IMR-90 (cell line): ENCODE measurements around the gene SEPHS1. TPM values are rescaled to one million over a fixed set of nuclear protein-coding genes. Genes with fewer than 3 reads are reported as not detected.

ENCODE experiments used
- ATAC-seq: fragments of 200-7000 bp; cut with Tn5 transposase; 2 replicates; pipeline ENCODE4 v1.9.1; 2020; ENCODE audit warnings: low read depth, mild to moderate bottlenecking, moderate library complexity
- BruUV-seq: library from RNA; stranded (reverse); fragments of 400-500 nt; replicated peaks from 2 replicates; lab custom pipeline; 2021; lab: Mats Ljungman, UMichigan
- CTCF ChIA-PET: fragments of 300-600 bp; formaldehyde crosslinking; extraction: SDS; loops from one replicate; lab custom pipeline; 2021; ENCODE audit warnings: antibody characterized with exemption; lab: Yijun Ruan, JAX
- POLR2A ChIA-PET: fragments of 300-600 bp; sonication (Branson Sonifier 250); formaldehyde crosslinking; loops from one replicate; lab custom pipeline; 2022; ENCODE audit warnings: antibody characterized with exemption; ENCODE audit not compliant: unreplicated experiment; lab: Charles Lee
- DNase-seq: peaks from one replicate; pipeline ENCODE4 v3.0.0; 2013
- H2AFZ ChIP-seq: replicated peaks from 2 replicates; pipeline ENCODE3; 2013; ENCODE audit warnings: low read length, mild to moderate bottlenecking; ENCODE audit not compliant: poor library complexity
- H2AK5ac ChIP-seq: 2 replicates; pipeline ENCODE4 v1.6.1; 2013; ENCODE audit warnings: low read depth, low read length, inconsistent platforms
- H2AK9ac ChIP-seq: replicated peaks from 2 replicates; pipeline ENCODE3; 2013; ENCODE audit warnings: mild to moderate bottlenecking, low read depth, low read length, moderate library complexity; ENCODE audit not compliant: poor library complexity
- H2BK120ac ChIP-seq: 2 replicates; pipeline ENCODE4 v1.6.1; 2013; ENCODE audit warnings: low read depth, low read length, inconsistent platforms
- H2BK15ac ChIP-seq: 3 replicates; pipeline ENCODE4 v1.6.1; 2013; ENCODE audit warnings: low read depth, low read length, inconsistent platforms
- H2BK20ac ChIP-seq: 2 replicates; pipeline ENCODE4 v1.6.1; 2013; ENCODE audit warnings: low read depth, mild to moderate bottlenecking, inconsistent platforms, low read length, moderate library complexity
- H2BK5ac ChIP-seq: 2 replicates; pipeline ENCODE4 v1.6.1; 2013; ENCODE audit warnings: mild to moderate bottlenecking, low read depth, low read length, inconsistent platforms; ENCODE audit not compliant: poor library complexity, severe bottlenecking
- H3K14ac ChIP-seq: replicated peaks from 2 replicates; pipeline ENCODE4 v1.6.1; 2013; ENCODE audit warnings: low read depth, low read length, inconsistent platforms
- H3K18ac ChIP-seq: 2 replicates; pipeline ENCODE4 v1.6.1; 2013; ENCODE audit warnings: low read depth, low read length, control low read depth
- H3K23ac ChIP-seq: 2 replicates; pipeline ENCODE4 v1.6.1; 2013; ENCODE audit warnings: low read depth, low read length, inconsistent platforms
- H3K27ac ChIP-seq: 2 replicates; pipeline ENCODE4 v1.5.1; 2013; ENCODE audit warnings: mild to moderate bottlenecking, control low read depth, low read length; ENCODE audit not compliant: insufficient read depth
- H3K27me3 ChIP-seq: 2 replicates; pipeline ENCODE4 v1.6.1; 2013; ENCODE audit warnings: low read length; ENCODE audit not compliant: control insufficient read depth, insufficient read depth
- H3K36me3 ChIP-seq: 2 replicates; pipeline ENCODE4 v1.6.1; 2013; ENCODE audit warnings: low read length, mixed read lengths; ENCODE audit not compliant: control insufficient read depth, insufficient read depth
- H3K4ac ChIP-seq: 2 replicates; pipeline ENCODE4 v1.6.1; 2013; ENCODE audit warnings: low read depth, low read length, inconsistent platforms
- H3K4me1 ChIP-seq: 2 replicates; pipeline ENCODE4 v1.6.1; 2013; ENCODE audit warnings: low read length, mixed read lengths; ENCODE audit not compliant: control insufficient read depth, insufficient read depth
- H3K4me2 ChIP-seq: 2 replicates; pipeline ENCODE4 v1.6.1; 2013; ENCODE audit warnings: low read depth, mild to moderate bottlenecking, control low read depth, low read length, moderate library complexity
- H3K4me3 ChIP-seq: 2 replicates; pipeline ENCODE4 v1.5.1; 2013; ENCODE audit warnings: low read depth, mild to moderate bottlenecking, control low read depth, low read length, moderate library complexity; ENCODE audit not compliant: insufficient read depth
- H3K56ac ChIP-seq: 2 replicates; pipeline ENCODE4 v1.6.1; 2013; ENCODE audit warnings: low read length, inconsistent platforms; ENCODE audit not compliant: insufficient read depth; ENCODE audit errors: extremely low read depth
- H3K79me1 ChIP-seq, 2 experiments: 2 replicates each; pipeline ENCODE4 v1.6.1; 2013; ENCODE audit warnings: low read length in 2 of 2, inconsistent platforms in 1 of 2, low read depth in 1 of 2
- H3K9ac ChIP-seq: 2 replicates; pipeline ENCODE4 v1.6.1; 2013; ENCODE audit warnings: low read depth, low read length, control low read depth
- H3K9me1 ChIP-seq: 2 replicates; pipeline ENCODE4 v1.6.1; 2013; ENCODE audit warnings: low read length, inconsistent platforms; ENCODE audit not compliant: insufficient read depth
- H3K9me3 ChIP-seq: 2 replicates; pipeline ENCODE4 v1.6.1; 2013; ENCODE audit warnings: low read length; ENCODE audit not compliant: control insufficient read depth, insufficient read depth
- H4K20me1 ChIP-seq: 2 replicates; pipeline ENCODE4 v1.6.1; 2013; ENCODE audit warnings: low read length, inconsistent platforms; ENCODE audit not compliant: insufficient read depth
- H4K5ac ChIP-seq: 2 replicates; pipeline ENCODE4 v1.6.1; 2013; ENCODE audit warnings: mild to moderate bottlenecking, low read depth, low read length, control low read depth
- H4K8ac ChIP-seq, 2 experiments: 2 replicates each; pipeline ENCODE4 v1.6.1; 2013; ENCODE audit warnings: low read depth in 2 of 2, low read length in 2 of 2, control low read depth in 1 of 2, inconsistent platforms in 1 of 2
- H4K91ac ChIP-seq: 2 replicates; pipeline ENCODE4 v1.6.1; 2013; ENCODE audit warnings: low read depth, low read length, inconsistent platforms; ENCODE audit not compliant: insufficient read depth
- BHLHE40 ChIP-seq: fragments of 150-350 bp; IDR thresholded peaks from 2 replicates; pipeline ENCODE4 v1.6.1; 2016; ENCODE audit warnings: mild to moderate bottlenecking, low read depth, low read length
- CEBPB ChIP-seq: IDR thresholded peaks from 2 replicates; pipeline ENCODE4 v1.6.1; 2012; ENCODE audit warnings: low read depth, low read length, improper control_type of control experiment
- FOS ChIP-seq: fragments of 150-350 bp; IDR thresholded peaks from 2 replicates; pipeline ENCODE4 v1.6.1; 2016; ENCODE audit warnings: low read depth, low read length
- MAFK ChIP-seq: IDR thresholded peaks from 2 replicates; pipeline ENCODE4 v1.6.1; 2012; ENCODE audit warnings: low read depth, low read length, improper control_type of control experiment
- NFE2L2 ChIP-seq: fragments of 150-350 bp; IDR thresholded peaks from 2 replicates; pipeline ENCODE4 v1.6.1; 2016; ENCODE audit warnings: low read depth, mild to moderate bottlenecking, low read length
- POLR2A ChIP-seq: IDR thresholded peaks from 2 replicates; pipeline ENCODE4 v1.6.1; 2012; ENCODE audit warnings: mild to moderate bottlenecking, low read depth, low read length
- RCOR1 ChIP-seq: IDR thresholded peaks from 2 replicates; pipeline ENCODE4 v1.6.1; 2012; ENCODE audit warnings: mild to moderate bottlenecking, low read length, improper control_type of control experiment; ENCODE audit not compliant: insufficient replicate concordance
- RFX5 ChIP-seq: IDR thresholded peaks from 2 replicates; pipeline ENCODE4 v1.8.0; 2012; ENCODE audit warnings: low read depth, mild to moderate bottlenecking, low read length, moderate library complexity
- USF2 ChIP-seq: fragments of 150-350 bp; IDR thresholded peaks from 2 replicates; pipeline ENCODE4 v1.6.1; 2017; ENCODE audit warnings: mild to moderate bottlenecking, antibody characterized with exemption, low read length, low read depth
- WGBS, 2 experiments: methylation state at CpG; one replicate each; pipeline versions ENCODE4 v1.1.5 to v1.1.7; 2013; ENCODE audit warnings: missing lambda C conversion rate in 2 of 2; ENCODE audit not compliant: insufficient read length in 1 of 2; ENCODE audit errors: extremely low coverage in 2 of 2; 5-methylcytosine and 5-hydroxymethylcytosine counted together
- dilution Hi-C: fragments of 300-500 bp; cut with HindIII; formaldehyde crosslinking; loops from one replicate; pipeline ENCODE4 v1.14.3; 2018; ENCODE audit warnings: low sequenced_read_pairs; ENCODE audit not compliant: unreplicated experiment
- in situ Hi-C: fragments of 300-500 bp; cut with MboI; formaldehyde crosslinking; loops from 3 replicates; pipeline ENCODE4 v1.14.3; 2019; ENCODE audit warnings: low sequenced_read_pairs, inconsistent platforms, mixed read lengths
- intact Hi-C: fragments of 100-400 bp; cut with micrococcal nuclease; formaldehyde crosslinking; loops from 2 replicates; pipeline ENCODE4 v1.10.0; 2022
- polyA plus RNA-seq, 3 experiments: library from polyadenylated mRNA; depleted of rRNA; stranded (reverse); fragments of >200 nt; gene quantifications; 2 replicates each; pipeline ENCODE4 v1.2.3, GENCODE V29; 2012; ENCODE audit warnings: low replicate concordance in 1 of 3
- total RNA-seq: library from RNA; depleted of rRNA; stranded (reverse); fragments of >200 nt; gene quantifications from 2 replicates; pipeline ENCODE4 v1.2.3, GENCODE V29; 2012

SEPHS1 gene
- total and polyA plus RNA-seq, 2 of the 4 experiments (the other 2 are of a cell fraction), result 39.4 to 69.4 TPM

GRCh38 chr10:13390604-13391522 is 42.8 kb upstream of the SEPHS1 start:
- 30% methylated on average over 7 of the region's 20 CpGs; no CpG with 5 or more reads in 1 of the 2 experiments for WGBS, 2 experiments
- Histone ChIP-seq H4K8ac (no peak overlapping the region), H3K4me3 (no peak overlapping the region), H3K9ac (no peak overlapping the region), H3K23ac (no peak overlapping the region), H3K4me2 (no peak overlapping the region), H2BK5ac (no peak overlapping the region), H2BK20ac (no peak overlapping the region), H2BK15ac (no peak overlapping the region), H4K5ac (no peak overlapping the region), H3K79me1 (no peaks in the 10 kb centered on the region), H3K14ac (no peak overlapping the region), H2BK120ac (no peak overlapping the region), H4K91ac (no peak overlapping the region), H3K27ac (no peak overlapping the region), H2AFZ (no peak overlapping the region), H3K9me1 (no peaks in the 10 kb centered on the region), H3K4me1 (no peaks in the 10 kb centered on the region), H3K9me3 (no peaks in the 10 kb centered on the region), H2AK9ac (no peak overlapping the region), H3K4ac (no peak overlapping the region), H3K36me3 (no peaks in the 10 kb centered on the region), H3K56ac (no peak overlapping the region), H4K20me1 (no peaks in the 10 kb centered on the region), H3K18ac (no peak overlapping the region), H2AK5ac (no peak overlapping the region), H3K27me3 (peaks cover 33% of the 10 kb centered on the region)
- CTCF ChIA-PET, result interaction anchor here (0.6 to 0.7 kb wide), 2 partner anchors 19 kb away, joined by 3 to 5 read pairs; no protein-coding TSS in a partner anchor
- in situ Hi-C loops (no loop called here), intact Hi-C loops (no loop called here), dilution Hi-C loops (no loop called here)
- no peak for DNase-seq
- TF ChIP-seq MAFK (no peak), FOS (no peak), POLR2A (no peak), RCOR1 (no peak), BHLHE40 (no peak), USF2 (no peak), CEBPB (no peak), RFX5 (no peak), NFE2L2 (no peak)
- no TSS peak for BruUV-seq
- POLR2A ChIA-PET, result interaction anchor here (0.6 kb wide), 1 partner anchor 8 kb away, joined by 4 read pairs; no protein-coding TSS in a partner anchor
- no peak for ATAC-seq
